ENCODE data around the gene PLP2.
"Not testable (repeated sequence)": the region's sequence is repeated elsewhere in the genome, so short reads cannot be mapped to it uniquely, and the experiment has no call there.

PLP2 gene, protein sequence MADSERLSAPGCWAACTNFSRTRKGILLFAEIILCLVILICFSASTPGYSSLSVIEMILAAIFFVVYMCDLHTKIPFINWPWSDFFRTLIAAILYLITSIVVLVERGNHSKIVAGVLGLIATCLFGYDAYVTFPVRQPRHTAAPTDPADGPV

DNA sequence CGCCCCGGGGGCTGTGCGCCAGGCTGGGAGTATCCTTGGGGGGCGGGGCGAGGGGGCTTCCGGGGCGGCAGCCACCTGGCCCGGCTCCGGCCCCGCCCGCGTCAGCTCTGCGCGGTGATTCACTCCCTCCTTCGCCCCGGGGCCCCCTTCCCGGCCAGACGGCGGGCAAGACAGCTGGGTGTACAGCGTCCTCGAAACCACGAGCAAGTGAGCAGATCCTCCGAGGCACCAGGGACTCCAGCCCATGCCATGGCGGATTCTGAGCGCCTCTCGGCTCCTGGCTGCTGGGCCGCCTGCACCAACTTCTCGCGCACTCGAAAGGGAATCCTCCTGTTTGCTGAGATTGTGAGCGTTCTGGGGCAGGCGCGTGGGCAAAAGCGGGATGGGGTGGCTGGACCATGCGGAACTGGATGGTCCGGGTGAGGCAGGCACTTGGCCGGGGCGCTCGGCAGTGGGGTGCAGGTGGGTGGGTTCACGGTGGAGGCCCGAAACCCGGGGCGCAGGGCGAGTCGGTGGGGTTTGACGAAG is at the start of gene PLP2:
TSS of gene PLP2 (plus strand) at position 147 of the 528 bp plus-strand sequence. CDS start at position 250, 103 bp downstream.
- no peak for DNase-seq (ENCODE audit: low read depth)

DNA sequence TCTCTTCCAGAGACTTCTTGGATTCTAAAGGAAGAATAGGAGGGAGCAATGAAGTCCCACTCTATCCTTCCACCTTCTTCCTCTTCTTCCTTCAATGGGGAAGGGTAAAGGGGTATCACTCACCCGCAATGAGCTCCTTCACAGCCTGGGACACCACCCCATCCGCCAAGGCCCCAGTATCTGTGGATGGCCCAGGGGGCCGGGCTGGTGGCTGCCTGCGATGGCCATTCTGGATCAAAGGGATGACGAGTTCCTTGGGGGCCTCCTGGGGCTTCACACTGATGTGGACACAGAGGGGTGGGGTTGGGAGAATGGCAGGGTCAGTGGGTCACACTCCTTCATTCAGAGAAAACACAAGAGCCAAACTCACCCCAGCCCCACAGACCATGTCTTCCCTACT is 49.2 kb upstream of the PLP2 start:
- no peak for DNase-seq (ENCODE audit: low read depth)

DNA sequence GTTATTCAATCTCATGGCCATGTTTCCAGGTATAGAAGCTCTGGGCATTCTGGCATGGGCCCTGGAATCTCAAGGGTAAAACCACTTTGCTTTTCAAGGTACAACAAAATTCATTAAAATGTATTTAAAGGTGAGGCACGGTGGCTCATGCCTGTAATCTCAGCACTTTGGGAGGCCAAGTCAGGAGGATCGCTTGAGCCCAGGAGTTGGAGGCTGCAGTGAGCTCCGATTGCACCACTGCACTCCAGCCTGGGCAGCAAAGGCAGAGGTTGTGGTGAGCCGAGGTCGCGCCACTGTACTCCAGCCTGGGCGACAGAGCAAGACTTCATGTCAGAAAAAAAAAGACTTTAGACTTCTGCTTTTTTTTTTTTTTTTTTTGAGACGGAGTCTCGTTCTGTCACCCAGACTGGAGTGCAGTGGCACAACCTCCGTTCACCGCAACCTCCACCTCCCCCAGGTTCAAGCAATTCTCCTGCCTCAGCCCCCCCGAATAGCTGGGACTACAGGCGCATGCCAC is 43.9 kb upstream of the PLP2 start:
- DNase-seq (ENCODE audit: low read depth) = not testable (repeated sequence)

DNA sequence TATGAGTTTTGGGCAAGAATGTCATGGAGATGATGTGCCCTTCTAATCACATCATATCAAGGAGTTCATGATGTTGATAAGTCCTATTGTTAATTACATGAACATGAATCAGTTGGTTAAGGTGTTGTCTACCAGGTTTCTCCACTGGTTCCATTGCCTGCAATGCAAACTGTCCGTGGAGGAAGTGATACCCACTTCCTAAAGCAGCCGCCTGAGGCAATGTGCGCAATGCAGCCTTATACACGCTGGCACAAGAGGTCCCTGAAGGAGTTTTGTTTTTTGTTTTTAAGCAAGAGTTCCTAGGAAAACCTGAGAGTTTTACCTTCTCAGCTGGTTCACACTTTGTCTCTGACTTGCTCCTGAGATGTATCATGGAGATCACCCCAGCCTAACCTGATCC is 42.3 kb upstream of the PLP2 start:
- no peak for DNase-seq (ENCODE audit: low read depth)

DNA sequence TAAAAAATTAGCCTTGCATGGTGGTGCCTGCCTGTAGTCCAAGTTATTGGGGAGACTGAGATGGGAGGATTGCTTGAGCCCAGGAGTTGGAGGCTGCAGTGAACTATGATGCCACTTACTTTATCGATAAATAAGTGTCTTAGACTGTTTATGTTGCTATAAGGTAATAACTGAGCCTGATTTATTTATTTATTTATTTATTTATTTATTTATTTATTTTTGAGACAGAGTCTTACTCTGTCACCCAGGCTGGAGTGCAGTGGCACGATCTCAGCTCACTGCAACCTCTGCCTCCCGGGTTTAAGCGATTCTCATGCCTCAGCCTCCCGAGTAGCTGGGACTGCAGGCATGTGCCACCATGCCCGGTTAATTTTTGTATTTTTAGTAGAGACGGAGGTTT is 39.4 kb upstream of the PLP2 start:
- not testable (repeated sequence) for DNase-seq (ENCODE audit: low read depth)

DNA sequence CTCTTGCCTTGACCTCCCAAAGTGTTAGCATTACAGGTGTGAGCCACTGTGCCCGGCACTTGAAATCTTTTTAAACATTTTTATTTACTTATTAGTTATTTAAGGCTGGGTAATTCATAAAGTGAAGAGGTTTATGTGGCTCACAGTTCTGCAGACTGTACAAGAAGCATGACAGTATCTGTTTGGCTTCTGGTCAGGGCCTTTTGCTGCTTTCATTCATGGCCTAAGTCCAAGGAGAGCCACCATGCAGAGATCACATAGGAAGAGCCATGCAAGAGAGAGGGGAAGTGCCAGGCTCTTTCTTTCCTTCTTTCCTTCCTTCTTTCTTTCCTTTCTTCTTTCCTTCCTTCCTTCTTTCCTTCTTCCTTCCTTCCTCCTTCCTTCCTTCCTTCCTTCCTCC is 37.9 kb upstream of the PLP2 start:
- DNase-seq (ENCODE audit: low read depth) = no peak

DNA sequence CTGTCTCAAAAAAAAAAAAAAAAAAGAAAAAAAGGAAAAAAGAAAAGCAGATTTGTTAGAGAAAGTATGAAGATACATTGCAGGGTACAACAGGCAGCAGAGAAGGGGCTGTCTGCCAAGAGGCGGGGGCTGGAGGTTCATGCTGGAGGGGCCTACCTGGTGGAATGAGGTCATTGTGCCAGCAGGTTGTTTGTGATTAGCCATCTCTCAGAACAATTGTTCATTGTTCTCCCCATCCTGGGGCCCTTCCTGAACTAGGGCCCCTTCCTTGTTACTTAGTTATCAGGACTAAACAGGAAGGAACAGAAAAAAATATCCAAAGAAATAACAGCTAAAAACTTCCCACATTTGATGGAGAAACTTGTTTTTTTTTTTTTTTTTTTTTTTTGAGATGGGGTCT is 34.2 kb upstream of the PLP2 start:
- no peak for DNase-seq (ENCODE audit: low read depth)

DNA sequence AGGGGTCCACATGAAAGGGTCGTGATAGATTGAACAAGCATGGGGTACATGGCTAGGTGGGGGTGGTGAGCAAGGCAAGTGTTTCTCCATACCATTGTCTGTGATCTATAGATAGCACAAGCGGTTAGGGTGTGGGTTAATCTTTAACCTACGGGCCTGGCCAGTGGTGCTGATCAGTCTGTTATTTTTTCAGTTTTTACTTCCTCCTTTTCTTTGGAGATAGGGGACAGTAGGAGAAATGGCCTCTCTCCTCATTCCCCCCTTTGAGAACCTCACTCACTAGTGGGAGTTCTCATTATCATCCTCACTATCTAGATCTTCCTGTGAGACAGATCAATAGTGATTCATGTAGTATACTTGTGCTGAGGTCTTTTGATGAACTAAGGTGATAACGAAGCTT is 32.0 kb upstream of the PLP2 start:
- DNase-seq (ENCODE audit: low read depth) = no peak

DNA sequence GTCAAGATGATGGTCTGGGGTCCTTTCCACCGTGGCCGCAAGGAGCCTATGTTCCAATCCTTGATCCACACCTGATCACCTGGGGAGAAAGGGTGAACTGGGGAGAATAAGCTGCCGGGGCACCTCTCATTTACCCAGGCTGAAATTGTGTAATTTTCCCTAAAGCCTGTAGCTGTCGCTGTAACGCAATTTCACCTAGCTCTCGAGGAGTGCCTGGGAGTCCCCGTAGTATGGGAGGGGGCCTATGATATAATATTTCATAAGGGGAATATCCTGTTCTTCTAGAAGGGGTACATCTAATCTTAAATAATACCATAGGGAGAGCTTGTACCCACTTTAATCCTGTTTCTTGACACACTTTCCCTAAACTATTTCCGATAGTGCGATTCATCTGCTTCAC is 29.4 kb upstream of the PLP2 start:
- not testable (repeated sequence) for DNase-seq (ENCODE audit: low read depth)

DNA sequence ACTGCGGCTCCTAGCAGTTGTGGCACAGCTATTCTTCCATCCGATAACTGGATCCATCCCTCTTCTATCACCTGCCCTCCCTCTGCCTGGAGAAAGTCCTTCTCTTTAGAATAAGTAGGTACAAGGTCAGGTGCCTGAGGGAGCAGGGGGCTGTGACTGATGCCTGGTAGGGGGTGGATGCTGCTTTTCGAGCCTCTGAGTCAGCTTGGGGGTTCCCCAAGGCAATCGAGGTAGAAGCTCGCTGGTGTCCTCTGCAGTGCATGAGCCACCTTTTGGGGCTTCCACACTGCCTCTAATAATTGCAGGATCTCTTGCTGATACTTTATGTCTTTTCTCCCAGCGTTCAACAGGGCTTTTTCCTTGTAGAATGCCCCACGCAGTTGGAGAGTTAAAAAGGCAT is 28.5 kb upstream of the PLP2 start:
- DNase-seq (ENCODE audit: low read depth) = not testable (repeated sequence)

DNA sequence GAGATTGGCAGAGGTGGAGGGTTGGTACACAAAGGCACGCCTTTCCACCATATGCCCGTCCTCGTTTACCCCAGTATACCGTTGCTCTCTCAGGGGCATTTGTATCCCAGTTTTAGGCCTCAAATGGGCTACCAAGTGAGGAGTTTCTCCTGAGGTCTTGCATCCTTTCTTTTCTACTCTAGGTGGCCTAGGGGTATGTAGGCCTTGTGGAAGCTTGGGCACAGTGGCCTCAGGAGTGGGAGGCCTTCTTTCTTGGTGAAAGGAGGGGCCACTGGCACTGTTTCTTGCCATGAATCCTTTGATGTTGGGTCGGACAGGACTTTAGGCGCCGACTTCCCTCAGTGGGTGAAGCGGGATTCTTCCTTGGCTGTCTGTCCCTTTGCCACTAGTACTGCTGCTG is 24.4 kb upstream of the PLP2 start:
- no peak for DNase-seq (ENCODE audit: low read depth)

DNA sequence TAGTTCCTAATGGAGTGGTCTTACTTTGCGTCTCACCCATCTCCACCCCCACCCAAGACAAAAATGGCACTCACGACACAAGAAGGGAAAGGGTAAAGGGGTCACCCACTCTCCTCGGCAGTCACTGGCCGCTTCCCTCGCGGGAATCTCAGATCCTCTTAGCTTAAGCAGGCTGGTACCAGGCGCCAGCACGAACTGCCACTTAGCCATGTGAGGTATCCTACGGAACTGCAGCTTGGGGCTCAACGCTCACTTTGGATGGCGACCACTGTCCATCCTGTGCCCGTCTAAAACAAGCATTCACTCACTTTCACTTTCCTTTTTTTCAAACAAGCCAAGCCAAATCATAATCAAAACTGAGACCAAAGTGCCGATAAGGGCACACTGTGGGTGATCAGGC is 23.8 kb upstream of the PLP2 start:
- DNase-seq (ENCODE audit: low read depth) = no peak

DNA sequence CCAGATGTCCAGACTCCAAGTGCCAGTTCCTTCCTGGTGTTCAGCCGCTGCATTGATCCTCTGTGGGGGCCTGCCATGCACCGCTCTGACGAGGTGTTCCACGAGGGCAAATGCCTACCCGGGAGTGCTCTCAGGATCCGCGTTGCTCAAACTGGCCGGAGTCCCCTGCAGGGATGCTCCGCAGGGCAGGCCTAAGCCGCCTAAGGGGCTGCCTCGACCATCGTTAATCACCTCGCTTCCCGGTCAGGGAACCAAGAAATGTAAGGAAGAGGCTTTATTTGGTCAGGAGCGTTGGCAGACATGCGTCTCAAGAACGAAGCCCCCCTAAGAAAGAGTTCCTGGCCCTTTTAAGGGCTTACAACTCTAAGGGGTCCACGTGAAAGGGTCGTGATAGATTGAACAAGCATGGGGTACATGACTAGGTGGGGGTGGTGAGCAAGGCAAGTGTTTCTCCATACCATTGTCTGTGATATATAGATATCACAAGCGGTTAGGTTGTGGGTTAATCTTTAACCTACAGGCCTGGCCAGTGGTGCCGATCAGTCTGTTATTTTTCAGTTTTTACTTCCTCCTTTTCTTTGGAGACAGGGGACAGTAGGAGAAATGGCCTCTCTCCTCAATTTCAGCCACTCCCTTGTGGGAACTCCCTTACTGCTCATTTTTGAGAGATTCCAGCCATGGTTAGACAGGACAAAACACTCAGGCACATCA is 23.2 kb upstream of the PLP2 start:
- DNase-seq (ENCODE audit: low read depth) = not testable (repeated sequence)

DNA sequence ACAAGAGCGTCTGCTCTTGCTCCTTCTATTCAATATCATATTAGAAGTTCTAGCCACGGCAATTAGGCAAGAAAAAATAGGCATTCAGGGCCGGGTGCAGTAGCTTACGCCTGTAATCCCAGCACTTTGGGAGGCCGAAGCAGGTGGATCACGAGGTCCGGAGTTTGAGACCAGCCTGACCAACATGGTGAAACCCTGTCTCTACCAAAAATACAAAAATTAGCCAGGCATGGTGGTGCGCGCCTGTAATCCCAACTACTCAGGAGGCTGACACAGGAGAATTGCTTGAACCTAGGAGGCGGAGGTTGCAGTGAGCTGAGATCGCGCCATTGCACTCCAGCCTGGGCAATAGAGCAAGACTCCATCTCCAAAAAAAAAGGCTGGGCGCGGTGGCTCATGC is 22.4 kb upstream of the PLP2 start:
- not testable (repeated sequence) for DNase-seq (ENCODE audit: low read depth)

DNA sequence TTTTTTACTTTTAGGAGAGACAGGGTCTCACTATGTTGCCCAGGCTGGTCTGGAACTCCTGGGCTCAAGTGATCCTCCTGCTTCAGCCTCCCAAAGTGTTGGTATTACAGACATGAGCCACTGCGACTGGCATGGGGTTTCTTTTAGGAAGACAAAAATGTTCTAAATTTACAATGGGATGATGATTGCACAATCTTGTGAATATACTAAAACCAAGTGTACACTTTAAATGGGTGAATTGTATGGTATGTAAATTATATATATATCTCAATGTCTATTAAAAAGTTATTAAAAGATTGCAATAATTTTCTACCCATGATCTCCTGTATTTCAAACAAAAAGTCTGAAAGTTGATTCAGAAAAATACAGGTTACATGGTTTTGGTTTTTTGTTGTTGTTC is 18.2 kb upstream of the PLP2 start:
- no peak for DNase-seq (ENCODE audit: low read depth)

DNA sequence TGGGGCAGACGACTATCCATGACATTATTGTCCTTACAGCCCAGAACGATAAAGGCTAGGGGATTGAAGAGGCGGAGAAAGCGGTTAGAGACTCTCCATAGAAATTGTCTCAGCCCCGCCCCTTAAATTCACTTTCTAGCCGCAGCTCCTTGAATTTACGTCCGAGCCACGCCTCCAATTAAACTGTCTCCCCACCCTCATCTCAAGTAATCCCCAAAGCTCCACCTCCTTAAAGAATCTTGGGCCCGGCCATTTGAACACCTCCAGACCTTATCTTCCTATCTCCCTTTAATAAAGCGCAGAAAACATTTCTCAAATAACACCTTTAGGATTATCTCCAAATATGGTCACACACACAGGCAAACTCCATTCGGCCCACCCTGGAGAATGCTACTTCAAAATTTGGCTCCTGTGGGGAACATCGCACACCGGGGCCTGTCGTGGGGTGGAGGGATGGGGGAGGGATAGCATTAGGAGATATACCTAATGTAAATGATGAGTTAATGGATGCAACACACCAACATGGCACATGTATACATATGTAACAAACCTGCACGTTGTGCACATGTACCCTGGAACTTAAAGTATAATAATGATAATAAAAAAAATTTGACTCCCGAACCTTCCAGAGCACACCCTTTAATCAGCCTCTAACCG is 16.3 kb upstream of the PLP2 start:
- DNase-seq (ENCODE audit: low read depth) = no peak

DNA sequence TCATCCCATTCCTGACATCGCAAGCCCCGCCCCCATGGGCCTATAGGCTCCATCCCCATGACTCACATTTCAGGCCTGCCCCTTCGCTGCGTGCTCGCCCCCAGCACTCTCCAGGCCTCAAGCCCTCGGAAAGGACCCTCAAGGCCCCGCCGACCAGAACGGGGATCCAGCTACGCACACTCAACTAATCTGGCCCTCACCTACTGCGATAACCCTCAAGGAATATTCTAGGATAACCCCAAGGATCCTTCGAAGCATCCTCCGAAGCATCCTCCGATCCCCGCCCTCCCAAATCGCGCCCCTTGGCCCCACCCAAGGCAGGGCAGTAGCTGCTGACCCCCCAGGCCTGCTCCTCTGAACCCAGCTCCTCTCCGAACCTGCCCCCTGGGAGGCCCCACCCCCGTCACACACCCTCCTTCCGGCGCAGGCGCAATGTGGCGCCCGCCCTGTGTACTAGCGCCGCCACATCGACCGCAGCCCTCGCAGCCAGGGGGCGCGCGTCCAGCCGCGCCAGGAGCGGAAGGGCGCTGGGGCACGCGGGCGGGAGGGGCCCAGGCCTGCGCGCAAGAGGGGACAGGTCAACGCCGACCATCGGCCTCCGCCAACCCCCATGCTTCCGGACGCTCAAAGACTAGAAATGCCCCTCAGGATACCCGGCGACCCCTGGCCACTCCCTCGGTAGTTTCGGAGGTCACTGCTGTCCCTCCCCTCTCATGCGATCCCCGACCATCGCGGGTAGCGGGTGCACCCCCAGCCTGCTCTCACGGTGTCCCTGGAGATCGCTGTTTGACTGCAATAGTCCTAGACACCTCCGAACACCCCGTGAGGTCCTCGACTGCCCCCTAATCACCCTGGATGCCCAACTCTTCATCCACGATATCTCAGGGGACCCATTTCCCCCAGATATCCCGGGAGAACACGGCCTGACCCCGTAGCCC is 15.5 kb upstream of the PLP2 start:
- peak; percentile 81 for DNase-seq (ENCODE audit: low read depth)

DNA sequence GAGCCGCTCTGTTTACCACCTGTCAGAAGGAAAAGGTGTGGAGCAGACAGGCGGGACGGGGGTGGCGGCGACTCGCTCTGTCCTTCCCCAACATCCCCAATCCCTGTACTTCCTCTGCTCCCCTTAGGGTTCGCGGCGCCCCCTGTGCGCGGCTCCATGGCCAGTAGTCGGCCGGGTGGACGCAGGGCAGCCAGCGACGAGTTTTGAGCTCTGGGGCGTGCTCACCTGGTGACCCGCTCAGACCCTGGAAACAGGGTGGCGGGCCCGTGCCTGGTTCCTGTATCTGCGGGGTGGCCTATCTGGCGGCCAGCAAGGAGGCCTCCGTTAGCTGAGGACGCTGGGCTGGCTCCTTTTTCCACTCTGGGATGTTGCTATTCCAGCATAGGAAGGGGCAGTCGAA is 14.5 kb upstream of the PLP2 start:
- DNase-seq (ENCODE audit: low read depth) = no peak

DNA sequence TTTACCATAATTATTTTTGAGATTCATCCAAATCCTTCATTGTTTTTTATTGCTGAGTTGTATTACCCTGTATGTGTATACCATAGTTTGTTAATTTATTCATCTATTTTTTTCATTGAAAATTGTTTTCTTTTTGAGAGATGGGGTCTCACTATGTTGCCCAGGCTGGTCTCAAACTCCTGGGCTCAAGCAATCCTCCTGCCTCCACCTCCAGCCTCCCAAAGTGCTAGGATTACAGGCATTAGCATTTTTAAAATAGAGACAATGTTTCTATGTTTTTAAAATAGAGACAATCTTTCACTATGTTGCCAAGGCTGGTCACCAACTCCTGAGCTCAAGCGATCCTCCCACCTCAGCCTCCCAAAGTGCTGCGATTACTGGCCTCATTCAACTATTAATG is 10.8 kb upstream of the PLP2 start:
- no peak for DNase-seq (ENCODE audit: low read depth)

DNA sequence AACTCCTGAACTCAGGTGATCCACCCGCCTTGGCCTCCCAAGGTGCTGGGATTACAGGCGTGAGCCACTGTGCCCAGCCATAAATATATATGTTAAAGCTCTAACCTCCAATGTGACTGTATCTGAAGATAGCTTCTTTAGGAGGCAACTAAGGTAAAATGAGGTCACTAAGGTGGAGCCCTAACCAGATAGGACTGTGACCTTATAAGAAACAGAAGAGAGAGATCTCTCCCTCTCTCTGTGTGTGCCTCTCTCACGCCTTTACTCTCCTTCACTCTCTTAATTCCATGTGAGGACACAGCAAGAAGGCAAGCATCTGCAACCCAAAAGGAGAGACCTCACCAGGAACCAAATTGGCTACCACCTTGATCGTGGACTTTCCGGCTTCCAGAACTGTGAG is 10.1 kb upstream of the PLP2 start:
- no peak for DNase-seq (ENCODE audit: low read depth)

DNA sequence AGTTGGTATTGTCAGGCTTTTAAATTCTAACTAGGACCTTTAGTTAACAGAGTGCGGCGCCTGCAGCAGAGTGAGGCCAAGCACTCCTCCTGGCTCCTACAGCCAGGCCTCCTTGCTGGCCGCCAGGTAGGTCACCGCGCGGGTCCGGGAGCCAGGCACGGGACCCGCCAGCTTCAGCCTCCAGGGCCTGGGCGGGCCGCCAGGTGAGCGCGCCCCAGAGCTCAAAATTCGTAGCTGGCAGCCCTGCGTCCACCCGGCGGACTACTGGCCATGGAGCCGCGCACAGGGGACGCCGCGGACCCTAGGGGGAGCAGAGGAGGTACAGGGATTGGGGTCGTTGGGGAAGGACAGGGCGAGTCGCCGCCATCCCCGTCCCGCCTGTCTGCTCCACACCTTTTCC is 9.1 kb upstream of the PLP2 start, which contains the start of gene MAGIX:
TSS of gene MAGIX (plus strand) at position 139 of the 400 bp plus-strand sequence. CDS start at position 271, 132 bp downstream.
- DNase-seq (ENCODE audit: low read depth) = no peak

Measured in fibroblast of the conjunctiva (primary cell).